HepG2 (cell line): ENCODE data around the gene CATSPERD. TPM values are rescaled to one million over a fixed set of nuclear protein-coding genes. Genes with fewer than 3 reads are reported as not detected.
A peak's percentile ranks its signal among the peaks of the same experiment; 100 is the strongest.

Experiments
- AHDC1 ChIP-seq: sonication (generic); formaldehyde crosslinking; IDR thresholded peaks from 2 replicates; pipeline ENCODE4 v1.5.1; 2020; ENCODE audit warnings: mild to moderate bottlenecking, missing genetic modification reagents, borderline replicate concordance
- ESRRA ChIP-seq: sonication (generic); formaldehyde crosslinking; IDR thresholded peaks from 2 replicates; pipeline ENCODE4 v1.5.1; 2020; ENCODE audit warnings: mild to moderate bottlenecking, low read depth, missing genetic modification reagents
- HDAC2 ChIP-seq: sonication (generic); formaldehyde crosslinking; IDR thresholded peaks from 2 replicates; pipeline ENCODE4 v1.4.0; 2020; ENCODE audit warnings: missing genetic modification reagents
- MED1 ChIP-seq: sonication (generic); formaldehyde crosslinking; IDR thresholded peaks from 2 replicates; pipeline ENCODE4 v1.4.0; 2020; ENCODE audit warnings: missing genetic modification reagents
- MNT ChIP-seq: fragments of 450-650 bp; IDR thresholded peaks from 2 replicates; pipeline ENCODE4 v1.6.1; 2016
- NFYC ChIP-seq: IDR thresholded peaks from 2 replicates; pipeline ENCODE4 v1.6.1; 2016; ENCODE audit warnings: missing genetic modification reagents, missing compliant biosample characterization
- ZNF577 ChIP-seq: sonication (generic); formaldehyde crosslinking; IDR thresholded peaks from 2 replicates; pipeline ENCODE4 v1.4.0; 2020; ENCODE audit warnings: mild to moderate bottlenecking, low read depth, missing genetic modification reagents, borderline replicate concordance
- polyA plus RNA-seq, 8 experiments: library from polyadenylated mRNA; depleted of rRNA in 3 of 8; stranded (reverse) in 7 of 8; unstranded in 1 of 8; fragments of >200 nt; fragmentation: Illumina TruSeq in 4 of 8; extraction: Trizol in 4 of 8; gene quantifications; 2 replicates each; pipeline versions ENCODE4 v1.2.1 to v1.2.3, GENCODE V29; 2011 to 2016; ENCODE audit warnings: low read depth in 4 of 8, missing spikeins in 1 of 8, mixed read lengths in 1 of 8; ENCODE audit not compliant: insufficient read depth in 1 of 8
- total RNA-seq, 5 experiments: library from RNA; depleted of rRNA; stranded (reverse); fragments of >200 nt; fragmentation: Illumina TruSeq; extraction: Trizol; gene quantifications; 2 replicates each; pipeline ENCODE4 v1.2.3, GENCODE V29; 2016; ENCODE audit warnings: low read depth in 1 of 5
- TF ChIP-seq, protein P1 (sequence below), 2 experiments: sonication (generic) in 1 of 2; formaldehyde crosslinking in 1 of 2; IDR thresholded peaks; 2 replicates each; pipeline versions ENCODE4 v1.5.1 to v1.6.1; 2011 to 2020; ENCODE audit warnings: borderline replicate concordance in 1 of 2, low read depth in 1 of 2, low read length in 1 of 2, mild to moderate bottlenecking in 1 of 2, missing genetic modification reagents in 1 of 2, moderate library complexity in 1 of 2
- TF ChIP-seq, protein P2 (sequence below): sonication (generic); formaldehyde crosslinking; IDR thresholded peaks from 2 replicates; pipeline ENCODE4 v1.5.1; 2020; ENCODE audit warnings: mild to moderate bottlenecking, missing genetic modification reagents, moderate library complexity
- TF ChIP-seq, protein P3 (sequence below): IDR thresholded peaks from 2 replicates; pipeline ENCODE4 v1.6.1; 2012; ENCODE audit warnings: inconsistent platforms

Gene CATSPERD
- total and polyA plus RNA-seq, 2 of the 13 experiments (the other 11 are each of a cell fraction or from before 2014, with no cell fraction given) = 0.04 TPM; not detected in 1

DNA sequence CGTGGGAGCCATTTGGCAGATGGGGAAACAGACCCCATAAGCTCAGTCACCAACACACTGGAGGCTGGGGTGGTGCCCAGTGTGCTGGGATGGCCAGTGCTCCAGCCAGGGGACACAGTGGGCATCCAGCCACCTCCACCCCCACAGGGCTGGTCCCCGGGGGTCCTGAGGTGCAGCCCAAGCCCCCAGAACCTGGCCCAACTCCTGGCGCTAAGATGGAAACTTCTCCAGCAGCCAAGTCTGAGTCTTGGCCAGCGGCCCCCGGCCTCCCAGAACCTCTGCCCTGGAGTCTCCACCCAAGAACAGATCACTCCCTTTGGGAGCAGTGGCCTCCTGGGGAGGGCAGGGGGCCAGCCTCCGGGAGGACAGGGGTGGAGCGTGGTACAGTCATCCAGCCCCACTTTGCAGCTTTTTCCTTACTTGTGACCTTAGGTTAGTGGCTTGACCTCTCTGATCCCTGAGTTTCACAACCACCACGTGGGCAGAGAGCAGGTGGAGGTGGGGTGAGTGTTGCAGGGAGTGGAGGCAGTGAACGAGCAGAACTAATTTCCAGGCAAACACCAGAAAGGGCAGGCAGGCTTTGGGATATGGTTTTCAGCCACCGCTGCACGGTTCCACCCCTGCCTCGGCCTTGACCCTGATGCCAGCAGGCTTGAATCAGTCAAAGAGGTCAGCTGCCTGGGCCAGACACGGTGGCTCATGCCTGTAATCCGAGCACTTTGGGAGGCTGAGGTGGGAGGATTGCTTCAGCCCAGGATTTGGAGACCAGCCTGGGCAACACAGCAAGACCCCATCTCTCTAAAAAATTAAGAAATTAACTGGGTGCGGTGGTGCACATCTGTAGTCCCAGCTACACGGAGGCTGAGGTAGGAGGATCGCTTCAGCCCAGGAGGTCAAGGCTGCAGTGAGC is 80.2 kb downstream of the CATSPERD start (continued):
- TF ChIP-seq HDAC2 (CRISPR knock-in tag) (peak; percentile 74; the same call in 1 of the 2 replicates), NFYC (CRISPR knock-in tag) (no peak), ZNF577 (no peak), MED1 (peak; percentile 46; the same call in 1 of the 2 replicates), MNT (peak; percentile 44), AHDC1 (CRISPR knock-in tag) (no peak), ESRRA (CRISPR knock-in tag) (peak; percentile 24; the same call in 1 of the 2 replicates)
- TF ChIP-seq, protein P1, sequence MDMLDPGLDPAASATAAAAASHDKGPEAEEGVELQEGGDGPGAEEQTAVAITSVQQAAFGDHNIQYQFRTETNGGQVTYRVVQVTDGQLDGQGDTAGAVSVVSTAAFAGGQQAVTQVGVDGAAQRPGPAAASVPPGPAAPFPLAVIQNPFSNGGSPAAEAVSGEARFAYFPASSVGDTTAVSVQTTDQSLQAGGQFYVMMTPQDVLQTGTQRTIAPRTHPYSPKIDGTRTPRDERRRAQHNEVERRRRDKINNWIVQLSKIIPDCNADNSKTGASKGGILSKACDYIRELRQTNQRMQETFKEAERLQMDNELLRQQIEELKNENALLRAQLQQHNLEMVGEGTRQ (IDR thresholded peaks at IDR 0.05; ENCODE audit: low read depth, low read length) = 0 out of 2 replicates have a peak, but pooled peaks have one; percentile 54
- TF ChIP-seq, protein P1 (CRISPR knock-in tag; IDR thresholded peaks at IDR 0.05; ENCODE audit: borderline replicate concordance) = peak; percentile 65; the same call in 1 of the 2 replicates
- TF ChIP-seq, protein P2, sequence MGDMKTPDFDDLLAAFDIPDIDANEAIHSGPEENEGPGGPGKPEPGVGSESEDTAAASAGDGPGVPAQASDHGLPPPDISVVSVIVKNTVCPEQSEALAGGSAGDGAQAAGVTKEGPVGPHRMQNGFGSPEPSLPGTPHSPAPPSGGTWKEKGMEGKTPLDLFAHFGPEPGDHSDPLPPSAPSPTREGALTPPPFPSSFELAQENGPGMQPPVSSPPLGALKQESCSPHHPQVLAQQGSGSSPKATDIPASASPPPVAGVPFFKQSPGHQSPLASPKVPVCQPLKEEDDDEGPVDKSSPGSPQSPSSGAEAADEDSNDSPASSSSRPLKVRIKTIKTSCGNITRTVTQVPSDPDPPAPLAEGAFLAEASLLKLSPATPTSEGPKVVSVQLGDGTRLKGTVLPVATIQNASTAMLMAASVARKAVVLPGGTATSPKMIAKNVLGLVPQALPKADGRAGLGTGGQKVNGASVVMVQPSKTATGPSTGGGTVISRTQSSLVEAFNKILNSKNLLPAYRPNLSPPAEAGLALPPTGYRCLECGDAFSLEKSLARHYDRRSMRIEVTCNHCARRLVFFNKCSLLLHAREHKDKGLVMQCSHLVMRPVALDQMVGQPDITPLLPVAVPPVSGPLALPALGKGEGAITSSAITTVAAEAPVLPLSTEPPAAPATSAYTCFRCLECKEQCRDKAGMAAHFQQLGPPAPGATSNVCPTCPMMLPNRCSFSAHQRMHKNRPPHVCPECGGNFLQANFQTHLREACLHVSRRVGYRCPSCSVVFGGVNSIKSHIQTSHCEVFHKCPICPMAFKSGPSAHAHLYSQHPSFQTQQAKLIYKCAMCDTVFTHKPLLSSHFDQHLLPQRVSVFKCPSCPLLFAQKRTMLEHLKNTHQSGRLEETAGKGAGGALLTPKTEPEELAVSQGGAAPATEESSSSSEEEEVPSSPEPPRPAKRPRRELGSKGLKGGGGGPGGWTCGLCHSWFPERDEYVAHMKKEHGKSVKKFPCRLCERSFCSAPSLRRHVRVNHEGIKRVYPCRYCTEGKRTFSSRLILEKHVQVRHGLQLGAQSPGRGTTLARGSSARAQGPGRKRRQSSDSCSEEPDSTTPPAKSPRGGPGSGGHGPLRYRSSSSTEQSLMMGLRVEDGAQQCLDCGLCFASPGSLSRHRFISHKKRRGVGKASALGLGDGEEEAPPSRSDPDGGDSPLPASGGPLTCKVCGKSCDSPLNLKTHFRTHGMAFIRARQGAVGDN (CRISPR knock-in tag) = peak; percentile 71
- TF ChIP-seq, protein P3, sequence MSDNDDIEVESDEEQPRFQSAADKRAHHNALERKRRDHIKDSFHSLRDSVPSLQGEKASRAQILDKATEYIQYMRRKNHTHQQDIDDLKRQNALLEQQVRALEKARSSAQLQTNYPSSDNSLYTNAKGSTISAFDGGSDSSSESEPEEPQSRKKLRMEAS = peak; percentile 77
